ENCODE data around the gene SH3YL1. TPM values are rescaled to one million over a fixed set of nuclear protein-coding genes. Genes with fewer than 3 reads are reported as not detected.
A peak's percentile ranks its signal among the peaks of the same experiment; 100 is the strongest.

The SH3YL1 gene
- total and polyA plus RNA-seq, 2 experiments from 2014 or later = 35.6 to 45.8 TPM

DNA sequence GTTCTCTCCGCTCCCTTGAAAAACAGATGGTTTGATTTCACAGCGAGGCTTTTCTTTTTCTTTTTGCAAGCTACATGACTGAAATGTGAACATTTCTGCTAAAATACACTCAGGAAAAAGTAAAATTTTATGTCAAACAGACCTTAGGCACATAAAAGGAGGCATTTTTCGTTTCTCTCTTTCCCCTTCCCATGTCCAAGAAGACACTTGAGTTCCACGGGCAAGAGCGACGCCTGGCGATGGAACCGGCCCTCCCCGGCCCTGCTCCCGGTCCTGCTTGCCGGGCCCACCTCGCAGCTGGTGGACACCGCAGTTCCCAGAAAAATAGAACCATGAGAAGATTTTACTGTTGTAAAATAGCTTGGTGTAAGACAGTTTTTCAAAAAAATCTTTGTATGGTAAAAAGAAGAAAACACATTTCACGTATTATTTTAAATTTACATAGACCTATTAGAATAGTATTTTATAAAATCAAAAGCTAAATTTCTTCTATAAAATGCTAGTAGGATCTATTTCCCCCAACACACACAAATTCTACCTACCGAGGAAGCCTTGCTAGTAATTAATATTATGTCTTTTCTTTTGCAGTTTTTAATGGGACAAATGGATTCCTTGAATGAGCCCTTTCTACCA, 26.4 kb upstream of the SH3YL1 start (continued):
- TF ChIP-seq, protein P1, sequence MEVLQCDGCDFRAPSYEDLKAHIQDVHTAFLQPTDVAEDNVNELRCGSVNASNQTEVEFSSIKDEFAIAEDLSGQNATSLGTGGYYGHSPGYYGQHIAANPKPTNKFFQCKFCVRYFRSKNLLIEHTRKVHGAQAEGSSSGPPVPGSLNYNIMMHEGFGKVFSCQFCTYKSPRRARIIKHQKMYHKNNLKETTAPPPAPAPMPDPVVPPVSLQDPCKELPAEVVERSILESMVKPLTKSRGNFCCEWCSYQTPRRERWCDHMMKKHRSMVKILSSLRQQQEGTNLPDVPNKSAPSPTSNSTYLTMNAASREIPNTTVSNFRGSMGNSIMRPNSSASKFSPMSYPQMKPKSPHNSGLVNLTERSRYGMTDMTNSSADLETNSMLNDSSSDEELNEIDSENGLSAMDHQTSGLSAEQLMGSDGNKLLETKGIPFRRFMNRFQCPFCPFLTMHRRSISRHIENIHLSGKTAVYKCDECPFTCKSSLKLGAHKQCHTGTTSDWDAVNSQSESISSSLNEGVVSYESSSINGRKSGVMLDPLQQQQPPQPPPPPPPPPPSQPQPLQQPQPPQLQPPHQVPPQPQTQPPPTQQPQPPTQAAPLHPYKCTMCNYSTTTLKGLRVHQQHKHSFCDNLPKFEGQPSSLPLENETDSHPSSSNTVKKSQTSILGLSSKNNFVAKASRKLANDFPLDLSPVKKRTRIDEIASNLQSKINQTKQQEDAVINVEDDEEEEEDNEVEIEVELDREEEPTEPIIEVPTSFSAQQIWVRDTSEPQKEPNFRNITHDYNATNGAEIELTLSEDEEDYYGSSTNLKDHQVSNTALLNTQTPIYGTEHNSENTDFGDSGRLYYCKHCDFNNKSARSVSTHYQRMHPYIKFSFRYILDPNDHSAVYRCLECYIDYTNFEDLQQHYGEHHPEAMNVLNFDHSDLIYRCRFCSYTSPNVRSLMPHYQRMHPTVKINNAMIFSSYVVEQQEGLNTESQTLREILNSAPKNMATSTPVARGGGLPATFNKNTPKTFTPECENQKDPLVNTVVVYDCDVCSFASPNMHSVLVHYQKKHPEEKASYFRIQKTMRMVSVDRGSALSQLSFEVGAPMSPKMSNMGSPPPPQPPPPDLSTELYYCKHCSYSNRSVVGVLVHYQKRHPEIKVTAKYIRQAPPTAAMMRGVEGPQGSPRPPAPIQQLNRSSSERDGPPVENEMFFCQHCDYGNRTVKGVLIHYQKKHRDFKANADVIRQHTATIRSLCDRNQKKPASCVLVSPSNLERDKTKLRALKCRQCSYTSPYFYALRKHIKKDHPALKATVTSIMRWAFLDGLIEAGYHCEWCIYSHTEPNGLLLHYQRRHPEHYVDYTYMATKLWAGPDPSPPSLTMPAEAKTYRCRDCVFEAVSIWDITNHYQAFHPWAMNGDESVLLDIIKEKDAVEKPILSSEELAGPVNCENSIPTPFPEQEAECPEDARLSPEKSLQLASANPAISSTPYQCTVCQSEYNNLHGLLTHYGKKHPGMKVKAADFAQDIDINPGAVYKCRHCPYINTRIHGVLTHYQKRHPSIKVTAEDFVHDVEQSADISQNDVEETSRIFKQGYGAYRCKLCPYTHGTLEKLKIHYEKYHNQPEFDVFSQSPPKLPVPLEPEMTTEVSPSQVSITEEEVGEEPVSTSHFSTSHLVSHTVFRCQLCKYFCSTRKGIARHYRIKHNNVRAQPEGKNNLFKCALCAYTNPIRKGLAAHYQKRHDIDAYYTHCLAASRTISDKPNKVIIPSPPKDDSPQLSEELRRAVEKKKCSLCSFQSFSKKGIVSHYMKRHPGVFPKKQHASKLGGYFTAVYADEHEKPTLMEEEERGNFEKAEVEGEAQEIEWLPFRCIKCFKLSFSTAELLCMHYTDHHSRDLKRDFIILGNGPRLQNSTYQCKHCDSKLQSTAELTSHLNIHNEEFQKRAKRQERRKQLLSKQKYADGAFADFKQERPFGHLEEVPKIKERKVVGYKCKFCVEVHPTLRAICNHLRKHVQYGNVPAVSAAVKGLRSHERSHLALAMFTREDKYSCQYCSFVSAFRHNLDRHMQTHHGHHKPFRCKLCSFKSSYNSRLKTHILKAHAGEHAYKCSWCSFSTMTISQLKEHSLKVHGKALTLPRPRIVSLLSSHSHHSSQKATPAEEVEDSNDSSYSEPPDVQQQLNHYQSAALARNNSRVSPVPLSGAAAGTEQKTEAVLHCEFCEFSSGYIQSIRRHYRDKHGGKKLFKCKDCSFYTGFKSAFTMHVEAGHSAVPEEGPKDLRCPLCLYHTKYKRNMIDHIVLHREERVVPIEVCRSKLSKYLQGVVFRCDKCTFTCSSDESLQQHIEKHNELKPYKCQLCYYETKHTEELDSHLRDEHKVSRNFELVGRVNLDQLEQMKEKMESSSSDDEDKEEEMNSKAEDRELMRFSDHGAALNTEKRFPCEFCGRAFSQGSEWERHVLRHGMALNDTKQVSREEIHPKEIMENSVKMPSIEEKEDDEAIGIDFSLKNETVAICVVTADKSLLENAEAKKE (CRISPR knock-in tag; IDR thresholded peaks at IDR 0.05) = no peak
- no peak for TF ChIP-seq STAT1 (IDR thresholded peaks at IDR 0.05; ENCODE audit: unreplicated experiment)
- no peak for TF ChIP-seq JUNB (IDR thresholded peaks at IDR 0.05; ENCODE audit: unreplicated experiment)
- TF ChIP-seq NANOG (IDR thresholded peaks at IDR 0.05; ENCODE audit: borderline replicate concordance) = no peak

DNA sequence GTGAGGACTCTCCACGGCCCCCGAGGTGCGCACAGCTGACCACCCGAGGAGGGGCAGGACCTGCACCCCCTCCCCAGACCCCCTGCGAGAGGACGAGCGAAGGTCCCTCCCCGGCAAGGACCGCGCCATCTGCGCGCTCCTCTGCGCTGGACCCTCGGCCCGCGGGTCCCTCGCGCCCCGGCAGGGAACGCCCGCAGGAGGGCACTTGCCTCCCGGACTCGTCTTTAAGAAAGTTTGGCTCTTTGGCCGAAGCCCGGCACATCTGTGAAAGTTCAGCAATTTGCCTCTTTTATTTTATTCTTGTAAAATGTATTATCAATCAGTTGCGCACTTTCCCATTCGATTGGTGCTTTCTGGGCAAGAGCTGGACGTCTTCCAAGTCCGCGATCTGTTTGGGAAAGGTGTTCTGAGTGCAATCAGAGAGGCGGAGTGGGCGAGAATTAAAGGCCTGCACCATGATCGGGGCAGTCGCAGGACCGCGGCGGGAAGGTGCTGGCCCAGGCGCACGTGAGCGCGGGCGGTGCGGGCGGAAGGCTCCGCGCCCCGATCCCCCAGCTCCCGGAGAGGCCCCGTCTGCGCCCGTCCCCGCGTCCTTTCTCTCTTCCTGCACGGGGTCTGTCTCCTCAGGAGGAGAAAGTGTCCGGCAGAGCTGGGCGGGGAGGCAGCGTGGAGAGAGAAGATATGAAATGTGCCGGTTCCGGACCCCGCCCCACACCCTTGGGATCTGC, 25.7 kb upstream of the SH3YL1 start:
- ATAC-seq = peak; percentile 41
- peaks cover 7% of the 10 kb centered on the region; the same call in 1 of the 2 replicates for H3F3A ChIP-seq (replicated peaks; ENCODE audit: low read depth)
- peaks cover 50% of the 10 kb centered on the region for H3K27me3 ChIP-seq (ENCODE audit: insufficient read depth)
- H4K20me1 ChIP-seq (replicated peaks; ENCODE audit: insufficient read depth) = no peaks in the 10 kb centered on the region; the same call in 1 of the 2 replicates
- Mint-ChIP-seq H3K4me1 (peaks cover 25% of the 10 kb centered on the region), H3K4me3 (peak overlapping the region; percentile 79), H3K27ac (no peak overlapping the region), H3K9me3 (no peaks in the 10 kb centered on the region; the same call in 2 of the 3 replicates), H3K27me3 (ENCODE audit: insufficient read depth, low read depth, poor library complexity) (peaks cover 34% of the 10 kb centered on the region), H3K36me3 (ENCODE audit: low read depth) (no peaks in the 10 kb centered on the region)
- no peak overlapping the region for H3K27ac ChIP-seq (ENCODE audit: low read depth)
- H3K4me2 ChIP-seq = peak overlapping the region; percentile 92
- H3K9me2 ChIP-seq (ENCODE audit: insufficient read depth) = no peaks in the 10 kb centered on the region
- peak; percentile 57 for DNase-seq (ENCODE audit: low spot score)
- peak; percentile 66 for TF ChIP-seq EZH2 (IDR thresholded peaks at IDR 0.05; ENCODE audit: low read depth, unreplicated experiment)
- TF ChIP-seq NANOG (IDR thresholded peaks at IDR 0.05; ENCODE audit: borderline replicate concordance) = no peak
- H3K36me3 ChIP-seq (ENCODE audit: insufficient read depth) = no peaks in the 10 kb centered on the region
- H2AFZ ChIP-seq = peak overlapping the region; percentile 93
- peak overlapping the region; percentile 68 for H3K4me3 ChIP-seq
- H3K79me2 ChIP-seq (replicated peaks; ENCODE audit: insufficient read depth) = no peaks in the 10 kb centered on the region
- H3K4me1 ChIP-seq (ENCODE audit: insufficient read depth) = peaks cover 24% of the 10 kb centered on the region
